Activated CD8-positive, alpha-beta memory T cell treated with anti-CD3 and anti-CD28 coated beads for 4 hours (primary cell): ENCODE measurements around the gene MMD2.
A peak's percentile ranks its signal among the peaks of the same experiment; 100 is the strongest.
"Not testable (repeated sequence)": the region's sequence is repeated elsewhere in the genome, so short reads cannot be mapped to it uniquely, and the experiment has no call there.

ENCODE experiments used
- DNase-seq, 2 donors: peaks; one replicate each; pipeline ENCODE4 v3.0.0-alpha.2; 2020; ENCODE audit warnings: low read depth in 2 of 2

The MMD2 gene

GRCh38 chr7:4894482-4894881 lies 64.5 kb downstream of the MMD2 start:
- no peak for DNase-seq

- no peak for DNase-seq
These were observed 65.0 kb downstream of the MMD2 start for GRCh38 chr7:4893929-4894475.

- DNase-seq = not testable (repeated sequence)
These were observed 65.8 kb downstream of the MMD2 start for GRCh38 chr7:4893188-4893587.

- DNase-seq = not testable (repeated sequence)
These were observed 67.5 kb downstream of the MMD2 start for GRCh38 chr7:4891522-4891921.

GRCh38 chr7:4889682-4890081 lies 69.3 kb downstream of the MMD2 start:
- no peak for DNase-seq

DNA sequence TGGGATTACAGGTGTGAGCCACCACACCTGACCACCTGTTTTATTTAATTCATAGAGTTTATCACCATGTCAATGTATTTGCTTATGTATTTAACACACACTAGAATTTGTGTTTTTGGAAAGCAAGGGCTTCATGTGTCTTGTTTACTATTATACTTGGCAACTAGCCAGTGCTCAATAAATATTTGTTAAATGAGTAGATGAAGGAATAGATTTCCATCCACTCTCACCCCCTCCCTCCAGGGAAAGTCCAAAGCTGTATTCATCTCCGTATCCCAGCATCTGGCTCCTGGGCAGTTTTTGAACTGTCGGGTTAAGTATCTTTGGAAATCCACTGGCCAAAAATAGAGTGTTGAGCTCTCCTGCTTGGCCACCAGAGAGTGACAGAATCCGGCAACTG lies 70.8 kb downstream of the MMD2 start:
- no peak for DNase-seq

DNA sequence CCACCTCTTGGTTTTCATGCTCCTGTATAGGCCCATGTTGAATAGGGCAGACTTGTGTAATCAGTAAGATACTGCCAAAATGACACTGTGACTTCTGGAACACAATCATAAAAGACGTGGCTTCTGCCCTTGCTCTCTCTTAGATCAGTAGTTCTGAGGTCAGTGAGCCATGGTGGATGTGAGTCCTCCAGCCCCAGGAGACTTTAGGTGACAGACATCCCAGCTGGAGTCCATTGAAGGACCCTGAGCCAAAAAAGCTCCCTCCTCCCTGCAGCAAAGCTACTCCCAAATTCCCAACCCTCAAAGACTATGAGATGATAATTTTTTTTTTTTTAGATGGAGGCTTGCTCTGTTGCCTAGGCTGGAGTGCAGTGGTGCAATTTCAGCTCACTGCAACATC lies 72.3 kb downstream of the MMD2 start:
- DNase-seq = no peak

DNA sequence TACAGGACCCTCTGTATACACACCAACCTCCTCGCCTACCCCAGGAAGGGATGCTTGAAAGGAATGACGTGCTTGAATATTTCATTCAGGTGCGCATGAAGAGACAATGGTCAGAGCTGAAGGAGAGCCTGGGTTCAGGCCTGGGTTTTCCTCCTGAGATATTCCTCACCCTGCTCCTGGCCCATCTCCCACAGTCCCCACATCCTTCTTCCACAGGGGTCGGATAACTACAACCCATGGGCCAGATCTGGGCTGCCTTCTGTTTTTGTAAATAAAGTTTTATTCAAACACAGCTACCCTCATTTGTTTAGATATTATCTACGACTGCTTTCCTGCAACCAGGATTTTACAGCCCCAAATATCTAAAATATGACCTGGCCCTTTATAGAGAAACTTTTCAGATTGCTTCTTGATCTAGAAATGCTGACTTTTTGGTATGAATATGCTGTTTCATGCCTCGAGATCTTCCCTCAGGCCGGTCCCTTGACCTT lies 73.6 kb downstream of the MMD2 start:
- DNase-seq = no peak

GRCh38 chr7:4884164-4884563 lies 74.8 kb downstream of the MMD2 start:
- DNase-seq = no peak

DNA sequence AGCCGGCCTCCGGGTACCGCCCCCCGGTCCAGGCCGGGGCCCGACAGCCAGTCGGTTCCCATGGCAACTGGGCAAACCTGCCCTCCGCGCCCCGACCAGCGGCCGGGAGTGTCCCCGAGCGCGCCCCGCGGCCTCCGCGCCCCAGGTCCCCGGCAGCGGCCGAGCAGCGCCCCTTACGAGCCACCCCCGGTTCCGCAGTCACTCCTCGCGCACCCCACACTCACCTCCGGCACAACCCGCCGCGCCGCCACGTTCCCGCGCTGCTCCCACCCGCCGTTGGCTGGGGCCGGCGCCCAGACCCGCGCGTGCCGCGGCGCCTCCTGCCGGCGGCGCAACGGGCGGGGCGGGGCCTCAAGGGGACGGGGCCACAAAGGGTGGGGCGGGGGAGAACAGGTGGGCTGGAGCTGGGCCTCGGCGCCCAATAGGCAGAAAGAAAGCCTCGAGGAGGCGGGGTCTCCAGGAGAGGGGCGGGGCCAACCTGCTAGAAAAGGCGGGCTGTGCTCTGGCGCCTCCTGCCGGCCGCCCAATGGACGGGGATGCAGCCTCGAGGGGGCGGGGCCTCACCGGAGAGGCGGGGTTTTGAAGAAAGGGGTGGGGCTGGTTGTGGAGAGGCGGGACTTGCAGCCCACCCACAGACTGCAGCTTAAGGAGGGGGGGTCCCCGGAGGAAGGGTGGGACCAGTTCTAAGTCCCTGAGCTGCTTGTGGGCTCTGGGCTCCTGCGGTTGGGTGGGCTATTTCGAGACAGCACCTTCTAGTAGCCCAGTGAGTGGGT lies 75.4 kb downstream of the MMD2 start, which contains the start of gene RADIL:
Gene RADIL, minus strand, starts transcription at position 345 of the 773 bp plus-strand sequence. CDS start 5,577 bp downstream, outside the sequence.
- DNase-seq = peak; percentile 52 to 71

DNA sequence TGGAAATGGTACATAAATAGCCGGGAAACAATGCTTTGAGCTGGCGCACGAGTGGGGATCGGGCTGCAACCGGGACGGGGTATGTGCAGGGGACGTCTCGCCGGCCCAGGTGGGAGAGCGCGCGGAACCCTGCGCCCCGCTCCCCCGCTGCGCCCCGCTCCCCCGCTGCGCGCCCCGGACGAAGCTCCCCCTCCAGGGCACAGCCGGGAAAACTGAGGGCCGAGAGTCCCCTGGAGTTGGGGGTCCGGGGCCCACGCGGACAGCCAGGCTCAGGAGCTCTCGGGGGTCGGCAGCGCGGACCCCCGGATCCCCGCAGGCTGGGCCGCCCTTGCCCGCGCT lies 76.0 kb downstream of the MMD2 start:
- no peak for DNase-seq

GRCh38 chr7:4882169-4883032 lies 76.6 kb downstream of the MMD2 start:
- DNase-seq = no peak

GRCh38 chr7:4880218-4880617 lies 78.8 kb downstream of the MMD2 start:
- no peak for DNase-seq

DNA sequence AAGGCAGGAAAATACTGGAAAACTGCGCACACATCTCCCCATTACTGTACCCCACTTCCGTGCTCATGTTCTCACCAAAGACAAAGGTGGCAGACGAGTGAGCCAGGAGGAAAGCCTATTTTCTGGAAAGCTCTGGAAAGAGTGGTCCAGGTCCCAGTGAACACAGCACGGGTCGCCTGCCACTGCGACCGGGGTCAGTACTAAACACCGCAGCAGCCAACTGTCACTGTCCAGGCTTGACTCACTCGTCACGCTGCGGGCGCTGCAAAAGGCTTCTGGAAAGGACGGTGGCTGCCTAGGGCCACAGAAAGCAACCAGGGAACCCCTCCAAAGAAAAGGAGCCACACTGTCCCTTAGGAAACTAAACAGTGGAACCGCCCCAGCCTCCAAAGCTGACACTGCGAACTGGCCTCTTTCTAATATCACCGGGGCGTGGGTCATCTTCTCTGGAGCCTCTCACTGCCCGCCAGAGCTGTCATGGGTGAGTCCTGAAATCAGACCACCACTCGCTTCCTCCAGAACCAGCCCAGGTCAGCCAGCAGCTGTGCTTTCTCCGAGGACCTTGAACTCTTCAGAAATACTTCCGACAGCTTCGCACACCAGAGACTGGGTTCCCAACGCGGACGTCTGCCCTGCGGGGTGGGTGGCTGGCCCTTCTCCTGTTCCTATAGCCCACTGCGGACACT lies 79.4 kb downstream of the MMD2 start:
- no peak for DNase-seq

- DNase-seq = no peak
These were observed 80.4 kb downstream of the MMD2 start for GRCh38 chr7:4878336-4879335.

DNA sequence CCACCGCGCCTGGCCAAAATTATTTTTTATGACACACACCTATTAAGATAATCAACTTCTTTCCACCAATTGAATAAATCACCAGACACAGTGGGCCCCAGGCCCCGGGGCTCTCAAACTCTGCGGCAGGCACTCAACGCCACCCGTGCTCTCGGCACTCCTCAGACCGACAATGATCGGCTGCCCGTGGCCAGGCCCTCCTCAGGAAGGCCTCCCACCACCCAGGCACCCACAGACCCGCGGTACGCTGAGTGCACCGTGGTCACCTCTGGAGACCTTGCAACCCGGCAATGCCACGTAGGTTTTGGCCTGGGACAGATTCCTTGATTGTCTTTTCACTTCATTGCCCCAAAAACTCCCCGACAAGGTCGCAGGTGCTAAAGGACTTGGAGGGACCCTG lies 82.4 kb downstream of the MMD2 start:
- no peak for DNase-seq

DNA sequence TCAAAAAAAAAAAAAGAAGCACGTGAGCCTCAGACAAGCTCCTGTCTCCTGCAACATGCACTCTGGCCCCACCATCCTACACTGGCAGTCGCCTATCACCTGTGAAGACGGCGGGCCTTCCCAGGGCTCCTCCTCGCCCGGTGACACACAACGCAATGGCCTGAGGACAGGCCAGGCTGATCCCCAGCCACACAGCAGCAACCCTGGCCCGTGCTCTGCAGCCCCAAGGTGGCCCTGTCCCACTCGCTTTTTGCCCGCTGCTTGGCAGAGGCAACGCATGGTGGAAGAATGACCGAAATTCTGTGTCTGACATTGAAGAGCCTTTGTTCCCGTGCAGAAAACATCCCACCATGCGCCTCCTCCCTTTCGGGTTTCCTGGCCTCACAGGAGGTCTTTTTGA lies 83.6 kb downstream of the MMD2 start:
- no peak for DNase-seq

DNA sequence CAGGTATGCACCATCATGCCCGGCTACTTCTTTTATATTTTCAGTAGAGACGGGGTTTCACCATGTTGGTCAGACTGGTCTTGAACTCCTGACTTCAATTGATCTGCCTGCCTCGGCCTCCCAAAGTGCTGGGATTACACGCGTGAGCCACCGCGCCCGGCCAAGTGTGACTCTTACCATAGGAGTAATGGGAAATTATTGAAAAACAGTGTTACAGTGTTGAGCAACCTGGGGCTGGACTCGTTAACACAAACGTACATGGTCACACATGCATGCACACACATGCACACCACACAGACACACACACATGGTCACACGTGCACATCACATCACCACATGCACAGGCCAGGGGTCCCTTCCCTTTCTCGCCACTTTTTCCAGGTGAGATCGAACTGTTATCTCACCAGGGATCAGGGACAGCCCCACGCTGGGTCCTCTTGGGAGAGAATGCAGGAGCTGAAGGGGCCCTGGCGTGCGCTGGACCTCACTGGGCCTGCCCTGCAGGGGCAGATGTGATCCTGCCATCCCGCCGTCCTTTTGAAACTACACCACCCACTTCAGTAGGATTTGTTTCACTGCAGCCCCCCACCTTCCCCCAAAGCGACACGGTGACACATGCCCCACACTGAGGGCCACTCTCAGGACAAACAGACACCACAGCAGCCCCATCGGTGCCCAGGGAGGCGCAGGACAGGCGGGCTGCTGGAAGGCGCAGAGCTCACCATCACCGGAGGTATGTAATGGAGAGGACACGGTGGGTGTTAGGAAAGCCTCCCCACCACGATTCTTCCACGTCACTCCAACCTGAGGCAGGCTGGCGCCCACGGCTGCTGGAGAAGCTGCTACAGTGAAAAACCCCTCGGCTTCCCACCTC lies 85.7 kb downstream of the MMD2 start:
- no peak for DNase-seq

DNA sequence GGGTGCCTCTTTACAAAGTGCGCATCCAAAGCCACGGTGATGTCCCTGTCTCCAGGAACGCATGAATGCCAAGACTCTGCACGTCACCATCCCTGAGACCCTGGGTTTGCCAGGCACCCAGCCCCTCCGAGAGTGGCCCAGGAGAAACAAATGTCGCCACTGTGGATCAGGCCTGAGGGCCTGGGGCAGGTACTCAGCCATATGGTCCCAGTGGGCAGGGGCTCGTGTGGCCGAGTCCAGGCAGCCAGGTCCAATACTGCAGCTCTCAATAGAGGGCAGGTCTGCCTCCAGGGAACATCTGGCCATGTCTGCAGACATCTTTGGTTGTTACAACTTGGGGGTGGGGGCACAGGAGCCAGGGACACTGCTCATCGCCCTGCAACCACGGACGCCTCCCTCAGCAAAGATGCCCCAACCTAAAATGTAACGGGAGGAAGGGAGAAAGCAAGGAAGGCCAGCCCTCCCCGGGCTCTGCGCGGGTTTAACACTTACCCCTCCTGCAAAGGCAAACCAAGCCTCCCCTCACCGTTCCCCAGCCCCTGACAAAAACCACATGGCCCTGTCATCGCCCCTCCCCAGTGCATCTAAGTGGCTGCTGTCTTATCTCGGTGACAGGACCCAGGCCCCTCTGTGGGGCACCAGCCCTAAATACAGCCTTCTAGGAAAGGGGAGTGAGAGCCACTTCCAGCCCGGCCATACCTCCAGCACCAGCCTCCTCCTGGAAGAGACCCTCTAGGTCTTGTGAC lies 86.9 kb downstream of the MMD2 start:
- DNase-seq = no peak
